WTC11 (cell line): ENCODE results near the gene METTL22. TPM values are rescaled to one million over a fixed set of nuclear protein-coding genes. Genes with fewer than 3 reads are reported as not detected.

Experiments used
- ATAC-seq: fragments of 200-7000 bp; cut with Tn5 transposase; 2 replicates; pipeline ENCODE4 v1.10.0; 2021; ENCODE audit warnings: mild to moderate bottlenecking, moderate library complexity
- CTCF ChIA-PET: fragments of 300-600 bp; sonication (Branson Sonifier 250); formaldehyde crosslinking; loops from one replicate; lab custom pipeline; 2021; ENCODE audit warnings: antibody characterized with exemption; lab: Charles Lee
- POLR2A ChIA-PET: fragments of 350-600 bp; sonication (Branson Sonifier 250); formaldehyde crosslinking; loops from one replicate; lab custom pipeline; 2021; ENCODE audit warnings: antibody characterized with exemption; lab: Charles Lee
- DNase-seq: peaks from one replicate; pipeline ENCODE4 v3.0.0; 2021; ENCODE audit warnings: low spot score
- H3K27ac Mint-ChIP-seq: 2 replicates; pipeline ENCODE4 v1.8.0; 2021; ENCODE audit warnings: mixed read lengths
- H3K27me3 Mint-ChIP-seq: 2 replicates; pipeline ENCODE4 v1.8.0; 2021; ENCODE audit warnings: low read depth, mild to moderate bottlenecking, moderate library complexity, mixed read lengths
- H3K36me3 Mint-ChIP-seq: 2 replicates; pipeline ENCODE4 v1.8.0; 2021; ENCODE audit warnings: mixed read lengths
- H3K4me1 Mint-ChIP-seq: 2 replicates; pipeline ENCODE4 v1.8.0; 2022; ENCODE audit warnings: mixed read lengths
- H3K4me3 Mint-ChIP-seq: 2 replicates; pipeline ENCODE4 v1.8.0; 2021; ENCODE audit warnings: mild to moderate bottlenecking, moderate library complexity, mixed read lengths
- H3K9me3 Mint-ChIP-seq: 2 replicates; pipeline ENCODE4 v1.8.0; 2021; ENCODE audit warnings: mixed read lengths
- CBFB ChIP-seq: sonication (generic); formaldehyde crosslinking; IDR thresholded peaks from 2 replicates; pipeline ENCODE4 v1.8.1; 2022; ENCODE audit warnings: mild to moderate bottlenecking, low read depth, missing genetic modification reagents
- CREB1 ChIP-seq: sonication (generic); formaldehyde crosslinking; IDR thresholded peaks from 2 replicates; pipeline ENCODE4 v1.8.0; 2023; ENCODE audit warnings: mild to moderate bottlenecking, missing genetic modification reagents
- CTCF ChIP-seq: fragments of 200-600 bp; IDR thresholded peaks from 2 replicates; pipeline ENCODE4 v1.8.0; 2022; ENCODE audit warnings: antibody characterized with exemption
- E2F1 ChIP-seq: sonication (generic); formaldehyde crosslinking; IDR thresholded peaks from 2 replicates; pipeline ENCODE4 v1.8.0; 2022; ENCODE audit warnings: mild to moderate bottlenecking, missing genetic modification reagents
- E2F4 ChIP-seq: sonication (generic); formaldehyde crosslinking; IDR thresholded peaks from 2 replicates; pipeline ENCODE4 v1.8.1; 2022; ENCODE audit warnings: low read depth, mild to moderate bottlenecking, moderate library complexity, missing genetic modification reagents, borderline replicate concordance
- ESRRA ChIP-seq: sonication (generic); formaldehyde crosslinking; IDR thresholded peaks from 2 replicates; pipeline ENCODE4 v1.8.1; 2022; ENCODE audit warnings: mild to moderate bottlenecking, missing genetic modification reagents, borderline replicate concordance
- HMGA2 ChIP-seq: fragments of 250-450 bp; sonication (Bioruptor Pico); IDR thresholded peaks from 2 replicates; pipeline ENCODE4 v1.4.0; 2021; ENCODE audit warnings: mild to moderate bottlenecking, moderate library complexity
- JAZF1 ChIP-seq: fragments of 250-450 bp; sonication (Bioruptor Pico); IDR thresholded peaks from 2 replicates; pipeline ENCODE4 v1.9.0; 2021; ENCODE audit warnings: moderate library complexity, mild to moderate bottlenecking, inconsistent platforms
- MAX ChIP-seq: sonication (generic); formaldehyde crosslinking; IDR thresholded peaks from 2 replicates; pipeline ENCODE4 v1.8.0; 2022; ENCODE audit warnings: mild to moderate bottlenecking, missing genetic modification reagents
- MLX ChIP-seq: sonication (generic); formaldehyde crosslinking; IDR thresholded peaks from 2 replicates; pipeline ENCODE4 v1.8.1; 2023; ENCODE audit warnings: mild to moderate bottlenecking, missing genetic modification reagents, moderate library complexity
- MYBL2 ChIP-seq: sonication (generic); formaldehyde crosslinking; IDR thresholded peaks from 2 replicates; pipeline ENCODE4 v1.8.1; 2023; ENCODE audit warnings: mild to moderate bottlenecking, moderate library complexity, missing genetic modification reagents
- NR3C1 ChIP-seq: sonication (generic); formaldehyde crosslinking; conservative IDR thresholded peaks from 2 replicates; pipeline ENCODE4 v1.8.1; 2023; ENCODE audit warnings: low read depth, mild to moderate bottlenecking, missing genetic modification reagents
- RELA ChIP-seq: sonication (generic); formaldehyde crosslinking; IDR thresholded peaks from 2 replicates; pipeline ENCODE4 v1.8.1; 2022; ENCODE audit warnings: missing genetic modification reagents, mild to moderate bottlenecking, borderline replicate concordance
- SOX15 ChIP-seq: fragments of 250-450 bp; sonication (Bioruptor Pico); IDR thresholded peaks from 2 replicates; pipeline ENCODE4 v1.9.0; 2021; ENCODE audit warnings: mild to moderate bottlenecking
- ZMAT4 ChIP-seq: fragments of 250-450 bp; sonication (Bioruptor Pico); IDR thresholded peaks from 2 replicates; pipeline ENCODE4 v1.9.0; 2021; ENCODE audit warnings: mild to moderate bottlenecking
- ZNF396 ChIP-seq: fragments of 250-450 bp; sonication (Bioruptor Pico); IDR thresholded peaks from 2 replicates; pipeline ENCODE4 v1.8.0; 2021; ENCODE audit warnings: mild to moderate bottlenecking, moderate library complexity, borderline replicate concordance
- ZNF423 ChIP-seq: fragments of 250-450 bp; sonication (Bioruptor Pico); IDR thresholded peaks from 2 replicates; pipeline ENCODE4 v2.1.2; 2022; ENCODE audit warnings: mild to moderate bottlenecking, moderate library complexity
- ZNF512 ChIP-seq: sonication (generic); formaldehyde crosslinking; IDR thresholded peaks from 2 replicates; pipeline ENCODE4 v1.8.1; 2022; ENCODE audit warnings: missing genetic modification reagents, borderline replicate concordance
- total RNA-seq: library from RNA; stranded (reverse); gene quantifications from 3 replicates; pipeline ENCODE4 v1.2.3, GENCODE V29; 2021

The METTL22 gene
- total RNA-seq, 1 experiment from 2014 or later, result 82.0 TPM

GRCh38 chr16:8581831-8582580 lies 39.5 kb upstream of the METTL22 start:
- ATAC-seq, result peak; percentile 29; the same call in 1 of the 2 replicates

More at GRCh38 chr16:8581831-8582580, 39.5 kb upstream of the METTL22 start:
- POLR2A ChIA-PET, result no interaction called here
- TF ChIP-seq ZNF512 (no peak), RELA (no peak), CTCF (no peak), E2F4 (CRISPR knock-in tag) (no peak), HMGA2 (no peak), CBFB (CRISPR knock-in tag) (no peak), E2F1 (CRISPR knock-in tag) (no peak), NR3C1 (CRISPR knock-in tag) (no peak), MYBL2 (CRISPR knock-in tag) (no peak), ZNF396 (CRISPR knock-in tag) (no peak), ESRRA (no peak), SOX15 (CRISPR knock-in tag) (no peak), MAX (no peak), CREB1 (no peak), ZNF423 (CRISPR knock-in tag) (no peak), ZMAT4 (CRISPR knock-in tag) (no peak), JAZF1 (CRISPR knock-in tag) (no peak), MLX (no peak)
- H3K36me3 Mint-ChIP-seq, result no peaks in the 10 kb centered on the region
- H3K4me3 Mint-ChIP-seq, result no peak overlapping the region
- 0 out of 2 replicates have a peak, but pooled peaks cover 3% of the 10 kb centered on the region for H3K9me3 Mint-ChIP-seq
- no peak for DNase-seq
- H3K27me3 Mint-ChIP-seq, result peaks cover 9% of the 10 kb centered on the region
- H3K27ac Mint-ChIP-seq, result no peak overlapping the region
- peaks cover 3% of the 10 kb centered on the region for H3K4me1 Mint-ChIP-seq
- CTCF ChIA-PET, result interaction anchor here (0.8 to 3.7 kb wide), 3 partner anchors 8 to 53 kb away, joined by 3 to 23 read pairs (median 4); no protein-coding TSS in a partner anchor
